Mononuclear cell (primary cell): ENCODE measurements around the gene RHOV. TPM values are rescaled to one million over a fixed set of nuclear protein-coding genes. Genes with fewer than 3 reads are reported as not detected.
A peak's percentile ranks its signal among the peaks of the same experiment; 100 is the strongest.

Experiments used
- H3K27me3 ChIP-seq: 2 replicates; pipeline ENCODE4 v1.6.0; 2011; ENCODE audit warnings: low read length, control low read depth; ENCODE audit not compliant: insufficient read depth
- H3K4me1 ChIP-seq: 2 replicates; pipeline ENCODE4 v1.5.1; 2011; ENCODE audit warnings: mild to moderate bottlenecking, low read length, control low read depth; ENCODE audit not compliant: insufficient read depth
- H3K4me3 ChIP-seq: 2 replicates; pipeline ENCODE4 v1.5.1; 2011; ENCODE audit warnings: mild to moderate bottlenecking, low read length, moderate library complexity
- H3K9me3 ChIP-seq: 2 replicates; pipeline ENCODE4 v1.5.1; 2011; ENCODE audit warnings: low read depth, mild to moderate bottlenecking, control low read depth, low read length
- total RNA-seq: library from RNA; depleted of rRNA; stranded (reverse); fragments of >200 nt; gene quantifications from one replicate; pipeline ENCODE4 v1.2.3, GENCODE V29; 2012

The RHOV gene
- total RNA-seq, 1 donor, result not detected

GRCh38 chr15:40846841-40847222, 27.2 kb downstream of the RHOV start:
- Histone ChIP-seq H3K27me3 (peaks cover 10% of the 10 kb centered on the region), H3K4me3 (no peak overlapping the region), H3K9me3 (no peaks in the 10 kb centered on the region), H3K4me1 (peaks cover 43% of the 10 kb centered on the region)

- Histone ChIP-seq H3K27me3 (peaks cover 10% of the 10 kb centered on the region), H3K4me1 (peaks cover 43% of the 10 kb centered on the region), H3K4me3 (no peak overlapping the region), H3K9me3 (no peaks in the 10 kb centered on the region)
Observed at GRCh38 chr15:40845511-40846284, 28.3 kb downstream of the RHOV start.

DNA sequence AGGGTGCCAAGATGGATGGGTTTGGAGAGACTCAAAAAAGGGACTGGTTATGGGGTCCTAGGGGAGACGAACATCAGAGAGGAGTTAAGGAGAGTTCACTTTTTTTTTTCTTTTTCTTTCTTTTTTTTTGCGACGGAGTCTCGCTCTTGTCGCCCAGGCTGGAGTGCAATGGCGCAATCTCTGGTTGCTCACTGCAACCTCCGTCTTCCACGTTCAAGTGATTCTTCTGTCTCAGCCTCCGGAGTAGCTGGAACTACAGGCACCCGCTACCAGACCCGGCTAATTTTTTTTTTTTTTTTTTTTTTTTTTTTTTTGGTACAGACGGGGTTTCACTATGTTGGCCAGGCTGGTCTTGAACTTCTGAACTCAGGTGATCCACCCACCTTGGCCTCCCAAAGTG, 29.0 kb downstream of the RHOV start:
- Histone ChIP-seq H3K27me3 (peaks cover 10% of the 10 kb centered on the region), H3K4me1 (peaks cover 43% of the 10 kb centered on the region), H3K9me3 (no peaks in the 10 kb centered on the region), H3K4me3 (peak overlapping the region; percentile 49)

GRCh38 chr15:40844696-40845030, 29.4 kb downstream of the RHOV start:
- Histone ChIP-seq H3K4me3 (peak overlapping the region; percentile 49), H3K27me3 (peaks cover 10% of the 10 kb centered on the region)

GRCh38 chr15:40843885-40844695, 29.9 kb downstream of the RHOV start, which contains the start of gene SPINT1:
SPINT1 (plus strand) TSS chr15:40844048; CDS start chr15:40844555, 507 bp downstream.
- peak within 1 kb of the TSS; percentile 49 for H3K4me3 ChIP-seq
- peaks cover 10% of the 10 kb centered on the region for H3K27me3 ChIP-seq
- H3K4me1 ChIP-seq, result peaks cover 43% of the 10 kb centered on the region
- no peaks in the 10 kb centered on the region for H3K9me3 ChIP-seq

More at GRCh38 chr15:40844696-40845030, 29.4 kb downstream of the RHOV start:
- Histone ChIP-seq H3K9me3 (no peaks in the 10 kb centered on the region), H3K4me1 (peaks cover 43% of the 10 kb centered on the region)

DNA sequence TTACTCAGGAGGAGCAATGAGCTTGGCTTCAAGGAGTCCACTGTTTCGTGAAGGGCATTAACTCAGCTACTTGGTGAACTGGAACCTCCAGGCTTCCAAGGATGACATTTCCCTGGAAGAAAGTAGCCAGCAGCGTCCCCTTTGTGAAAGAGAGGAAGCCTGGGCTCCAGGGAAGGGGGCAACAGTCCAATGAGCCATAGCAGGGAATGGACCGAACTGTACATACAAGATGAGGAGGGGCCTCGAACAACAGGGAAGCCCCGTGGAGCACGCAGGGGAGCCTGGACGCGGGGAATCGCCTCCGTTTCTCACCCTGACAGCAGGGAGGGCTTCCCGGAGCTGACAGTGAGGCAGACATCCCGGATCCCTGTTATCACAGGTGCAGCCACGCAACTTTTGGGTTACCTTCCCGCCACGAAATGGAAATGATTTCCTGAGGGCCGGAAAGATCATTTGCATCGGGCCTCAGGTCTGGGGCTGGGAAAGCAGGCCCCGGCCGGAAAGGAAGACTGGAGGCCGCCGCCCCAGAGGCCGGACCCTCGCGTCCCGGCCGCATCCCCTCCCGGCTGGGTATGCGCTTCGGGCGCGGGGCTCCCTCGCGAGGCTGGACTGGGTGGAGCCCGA, 30.7 kb downstream of the RHOV start:
- Histone ChIP-seq H3K27me3 (peaks cover 10% of the 10 kb centered on the region), H3K4me3 (peak overlapping the region; percentile 49), H3K9me3 (no peaks in the 10 kb centered on the region), H3K4me1 (peaks cover 43% of the 10 kb centered on the region)

GRCh38 chr15:40841741-40842140, 32.3 kb downstream of the RHOV start:
- Histone ChIP-seq H3K9me3 (no peaks in the 10 kb centered on the region), H3K27me3 (peaks cover 10% of the 10 kb centered on the region), H3K4me3 (no peak overlapping the region), H3K4me1 (peaks cover 28% of the 10 kb centered on the region)

DNA sequence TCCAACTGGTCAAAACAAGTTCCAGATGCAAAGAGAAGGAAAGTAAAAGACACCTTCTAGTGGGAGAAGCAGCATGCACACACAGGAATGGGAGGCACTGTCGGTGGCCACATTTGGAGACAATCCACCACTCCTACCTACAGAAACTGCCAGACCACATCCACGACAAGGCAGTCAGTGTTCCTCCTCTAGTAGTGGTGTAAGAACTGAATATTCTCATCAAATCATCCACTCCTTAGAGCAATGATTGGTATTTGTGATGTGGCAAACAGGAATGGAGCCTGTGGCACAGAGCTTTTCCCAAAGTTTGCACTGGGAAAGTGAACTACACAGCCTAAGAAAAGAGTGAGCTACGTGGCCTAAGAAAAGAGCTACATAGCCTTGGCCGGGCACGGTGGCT, 35.3 kb downstream of the RHOV start:
- Histone ChIP-seq H3K27me3 (peaks cover 10% of the 10 kb centered on the region), H3K4me1 (peaks cover 4% of the 10 kb centered on the region)

GRCh38 chr15:40836020-40836419, 38.0 kb downstream of the RHOV start:
- Histone ChIP-seq H3K4me1 (no peaks in the 10 kb centered on the region), H3K27me3 (no peaks in the 10 kb centered on the region), H3K4me3 (no peak overlapping the region), H3K9me3 (no peaks in the 10 kb centered on the region)

More for the DNA sequence above, 35.3 kb downstream of the RHOV start:
- H3K4me3 ChIP-seq, result no peak overlapping the region
- H3K9me3 ChIP-seq, result no peaks in the 10 kb centered on the region

GRCh38 chr15:40832903-40833302, 41.1 kb downstream of the RHOV start:
- H3K9me3 ChIP-seq, result no peaks in the 10 kb centered on the region
- no peak overlapping the region for H3K4me3 ChIP-seq
- H3K4me1 ChIP-seq, result no peaks in the 10 kb centered on the region
- no peaks in the 10 kb centered on the region for H3K27me3 ChIP-seq

GRCh38 chr15:40831861-40832260, 42.2 kb downstream of the RHOV start:
- H3K4me3 ChIP-seq, result no peak overlapping the region
- no peaks in the 10 kb centered on the region for H3K27me3 ChIP-seq
- no peaks in the 10 kb centered on the region for H3K9me3 ChIP-seq
- no peaks in the 10 kb centered on the region for H3K4me1 ChIP-seq

DNA sequence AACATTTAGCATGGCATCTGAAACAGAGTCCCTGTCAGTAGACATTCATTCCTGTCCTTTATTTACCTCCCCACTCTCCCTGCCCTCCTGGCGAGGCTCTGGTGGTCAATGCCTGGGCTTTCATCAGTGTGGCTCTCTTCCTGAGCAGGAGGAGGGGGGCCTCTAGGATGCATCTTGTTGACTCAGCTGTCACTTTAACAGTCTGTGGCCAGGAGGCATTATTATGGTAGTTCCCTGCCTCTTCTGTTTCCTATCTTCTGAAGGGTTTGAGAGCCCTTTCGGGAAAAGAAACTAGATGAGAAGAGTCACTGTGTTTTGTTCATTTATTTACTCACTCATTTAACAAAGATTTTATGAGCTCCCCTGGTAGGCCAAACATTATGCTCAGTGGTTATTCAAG, 43.1 kb downstream of the RHOV start:
- H3K4me1 ChIP-seq, result no peaks in the 10 kb centered on the region

DNA sequence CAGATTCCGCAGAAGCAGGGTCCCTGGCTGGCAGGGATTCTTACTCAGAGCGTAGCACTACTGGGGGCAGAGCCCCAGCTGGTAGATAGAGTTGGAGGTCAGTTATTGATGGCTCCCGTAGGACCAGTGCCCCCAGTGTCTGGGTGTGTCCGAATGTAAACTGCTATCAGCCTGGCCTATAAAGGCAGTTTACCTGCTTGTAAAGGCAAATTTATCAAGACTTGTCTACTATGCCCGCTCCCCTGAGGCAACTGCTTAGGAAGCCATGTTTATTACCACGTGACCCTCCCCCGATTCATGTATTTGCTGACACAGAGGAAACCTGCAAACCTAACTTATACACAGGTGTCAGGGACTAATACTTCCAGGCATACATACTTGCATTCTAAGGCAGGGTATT, 44.9 kb downstream of the RHOV start:
- no peak overlapping the region for H3K4me3 ChIP-seq
- no peaks in the 10 kb centered on the region for H3K9me3 ChIP-seq
- no peaks in the 10 kb centered on the region for H3K4me1 ChIP-seq
- no peaks in the 10 kb centered on the region for H3K27me3 ChIP-seq

More for the DNA sequence above, 43.1 kb downstream of the RHOV start:
- Histone ChIP-seq H3K27me3 (no peaks in the 10 kb centered on the region), H3K4me3 (no peak overlapping the region), H3K9me3 (no peaks in the 10 kb centered on the region)

- Histone ChIP-seq H3K9me3 (no peaks in the 10 kb centered on the region), H3K4me3 (no peak within 1 kb of the TSS), H3K4me1 (no peaks in the 10 kb centered on the region), H3K27me3 (no peaks in the 10 kb centered on the region)
Observed at GRCh38 chr15:40828447-40829036, 45.5 kb downstream of the RHOV start, which contains the start of gene PPP1R14D. PPP1R14D (minus strand) TSS chr15:40828708; CDS start chr15:40828641, 67 bp downstream.
